Measurements from ENCODE around the gene CRIM1. TPM values are rescaled to one million over a fixed set of nuclear protein-coding genes. Genes with fewer than 3 reads are reported as not detected.

Gene CRIM1
- total RNA-seq, 1 donor from 2014 or later = 61.8 TPM

GRCh38 chr2:36343606-36344005 is 12.0 kb upstream of the CRIM1 start:
- peaks cover 14% of the 10 kb centered on the region for H3K4me1 Mint-ChIP-seq
- H3K4me3 Mint-ChIP-seq = no peak overlapping the region
- TF ChIP-seq, protein P1, sequence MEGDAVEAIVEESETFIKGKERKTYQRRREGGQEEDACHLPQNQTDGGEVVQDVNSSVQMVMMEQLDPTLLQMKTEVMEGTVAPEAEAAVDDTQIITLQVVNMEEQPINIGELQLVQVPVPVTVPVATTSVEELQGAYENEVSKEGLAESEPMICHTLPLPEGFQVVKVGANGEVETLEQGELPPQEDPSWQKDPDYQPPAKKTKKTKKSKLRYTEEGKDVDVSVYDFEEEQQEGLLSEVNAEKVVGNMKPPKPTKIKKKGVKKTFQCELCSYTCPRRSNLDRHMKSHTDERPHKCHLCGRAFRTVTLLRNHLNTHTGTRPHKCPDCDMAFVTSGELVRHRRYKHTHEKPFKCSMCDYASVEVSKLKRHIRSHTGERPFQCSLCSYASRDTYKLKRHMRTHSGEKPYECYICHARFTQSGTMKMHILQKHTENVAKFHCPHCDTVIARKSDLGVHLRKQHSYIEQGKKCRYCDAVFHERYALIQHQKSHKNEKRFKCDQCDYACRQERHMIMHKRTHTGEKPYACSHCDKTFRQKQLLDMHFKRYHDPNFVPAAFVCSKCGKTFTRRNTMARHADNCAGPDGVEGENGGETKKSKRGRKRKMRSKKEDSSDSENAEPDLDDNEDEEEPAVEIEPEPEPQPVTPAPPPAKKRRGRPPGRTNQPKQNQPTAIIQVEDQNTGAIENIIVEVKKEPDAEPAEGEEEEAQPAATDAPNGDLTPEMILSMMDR (IDR thresholded peaks at IDR 0.05; ENCODE audit: unreplicated experiment) = no peak
- no peaks in the 10 kb centered on the region for H3K36me3 Mint-ChIP-seq
- no peak overlapping the region for H3K27ac Mint-ChIP-seq
- H3K27me3 Mint-ChIP-seq (ENCODE audit: low read depth) = peaks cover 1% of the 10 kb centered on the region
- no peaks in the 10 kb centered on the region for H3K9me3 Mint-ChIP-seq
- no peak for DNase-seq (ENCODE audit: low spot score in 2 of 2, unreplicated experiment in 2 of 2)

DNA sequence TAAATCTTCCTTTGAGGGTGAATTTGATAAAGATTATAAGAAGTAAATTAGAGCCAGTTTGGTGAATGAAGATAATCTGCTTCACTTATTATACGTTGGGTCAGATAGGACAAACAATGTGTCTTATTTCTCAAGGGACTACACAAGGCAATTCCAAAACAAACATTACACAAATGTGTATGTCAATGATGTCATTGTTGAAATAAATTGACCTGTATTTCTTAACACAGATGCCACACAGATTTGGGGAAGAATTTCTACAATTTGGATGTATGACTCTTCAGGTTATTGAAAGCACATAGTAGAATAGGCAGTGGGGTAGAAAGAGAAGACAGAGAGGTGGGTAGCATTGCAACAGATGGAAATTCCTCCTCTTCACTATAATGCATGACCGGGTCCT is 6.9 kb upstream of the CRIM1 start:
- no peak overlapping the region for H3K27ac Mint-ChIP-seq
- H3K4me3 Mint-ChIP-seq = no peak overlapping the region
- no peaks in the 10 kb centered on the region for H3K9me3 Mint-ChIP-seq
- TF ChIP-seq, protein P1 (IDR thresholded peaks at IDR 0.05; ENCODE audit: unreplicated experiment) = no peak
- H3K4me1 Mint-ChIP-seq = peaks cover 13% of the 10 kb centered on the region
- peaks cover 1% of the 10 kb centered on the region for H3K27me3 Mint-ChIP-seq (ENCODE audit: low read depth)
- DNase-seq (ENCODE audit: low spot score in 2 of 2, unreplicated experiment in 2 of 2) = no peak
- no peaks in the 10 kb centered on the region for H3K36me3 Mint-ChIP-seq

- Mint-ChIP-seq H3K9me3 (no peaks in the 10 kb centered on the region), H3K27me3 (ENCODE audit: low read depth) (no peaks in the 10 kb centered on the region)
- DNase-seq (ENCODE audit: low spot score in 2 of 2, unreplicated experiment in 2 of 2) = no peak
These were observed 4.3 kb upstream of the CRIM1 start for GRCh38 chr2:36351291-36351690.

GRCh38 chr2:36351736-36352349 is 3.7 kb upstream of the CRIM1 start:
- TF ChIP-seq, protein P1 (IDR thresholded peaks at IDR 0.05; ENCODE audit: unreplicated experiment) = peak; percentile 74
- Mint-ChIP-seq H3K4me3 (no peak overlapping the region), H3K36me3 (no peaks in the 10 kb centered on the region), H3K9me3 (no peaks in the 10 kb centered on the region), H3K4me1 (peaks cover 25% of the 10 kb centered on the region), H3K27me3 (ENCODE audit: low read depth) (no peaks in the 10 kb centered on the region), H3K27ac (no peak overlapping the region)
- no peak for DNase-seq (ENCODE audit: low spot score in 2 of 2, unreplicated experiment in 2 of 2)

More at GRCh38 chr2:36351291-36351690, 4.3 kb upstream of the CRIM1 start:
- Mint-ChIP-seq H3K36me3 (no peaks in the 10 kb centered on the region), H3K4me1 (peaks cover 25% of the 10 kb centered on the region), H3K4me3 (no peak overlapping the region), H3K27ac (no peak overlapping the region)
- TF ChIP-seq, protein P1 (IDR thresholded peaks at IDR 0.05; ENCODE audit: unreplicated experiment) = no peak

GRCh38 chr2:36352701-36353100 is 2.9 kb upstream of the CRIM1 start:
- TF ChIP-seq, protein P1 (IDR thresholded peaks at IDR 0.05; ENCODE audit: unreplicated experiment) = no peak
- H3K27me3 Mint-ChIP-seq (ENCODE audit: low read depth) = no peaks in the 10 kb centered on the region
- DNase-seq (ENCODE audit: low spot score in 2 of 2, unreplicated experiment in 2 of 2) = no peak
- H3K4me1 Mint-ChIP-seq = peaks cover 30% of the 10 kb centered on the region
- no peak overlapping the region for H3K4me3 Mint-ChIP-seq
- no peaks in the 10 kb centered on the region for H3K9me3 Mint-ChIP-seq
- H3K36me3 Mint-ChIP-seq = no peaks in the 10 kb centered on the region
- H3K27ac Mint-ChIP-seq = no peak overlapping the region

DNA sequence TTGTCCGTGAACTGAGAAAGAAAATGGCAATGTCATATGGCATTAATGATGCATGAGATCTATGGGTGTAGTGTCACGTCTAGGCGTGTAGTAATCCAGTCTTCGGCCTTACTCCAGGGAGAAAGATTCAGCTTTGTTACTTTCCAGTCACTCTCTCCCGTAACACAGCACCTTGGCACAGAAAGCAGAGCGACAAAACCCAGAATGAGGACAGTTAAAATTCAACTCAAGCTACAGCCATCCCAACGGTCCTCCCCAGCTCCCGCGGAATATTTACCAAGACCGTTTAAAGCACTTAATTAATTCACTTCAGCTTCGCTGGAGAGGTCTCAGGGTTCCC is 797 bp upstream of the CRIM1 start:
- no peaks in the 10 kb centered on the region for H3K36me3 Mint-ChIP-seq
- peak overlapping the region; percentile 70 for H3K27ac Mint-ChIP-seq
- no peaks in the 10 kb centered on the region for H3K27me3 Mint-ChIP-seq (ENCODE audit: low read depth)
- TF ChIP-seq, protein P1 (IDR thresholded peaks at IDR 0.05; ENCODE audit: unreplicated experiment) = no peak
- no peaks in the 10 kb centered on the region for H3K9me3 Mint-ChIP-seq
- peak overlapping the region; percentile 74 for H3K4me3 Mint-ChIP-seq
- DNase-seq (ENCODE audit: low spot score in 2 of 2, unreplicated experiment in 2 of 2) = no peak
- peaks cover 51% of the 10 kb centered on the region for H3K4me1 Mint-ChIP-seq
